ENCODE measurements around the gene SLC12A8.

DNA sequence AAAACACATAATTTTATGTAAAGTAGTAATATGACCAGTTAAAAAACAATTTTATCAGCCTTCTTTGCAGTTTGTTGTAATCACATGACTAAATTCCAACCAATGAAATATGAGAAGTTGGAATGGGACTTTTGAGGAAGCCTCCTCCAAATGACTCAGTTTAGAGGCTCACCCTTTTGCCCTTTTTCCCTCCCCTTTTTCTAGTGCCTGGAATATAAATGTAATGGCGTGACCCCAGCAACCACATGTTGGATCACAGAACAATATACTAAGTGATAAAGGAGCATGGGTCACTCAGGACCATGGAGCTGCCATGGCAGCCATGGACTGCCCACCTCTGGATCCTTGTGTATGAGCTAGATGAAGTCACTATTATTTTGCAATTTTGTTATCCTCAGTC lies 107.9 kb downstream of the SLC12A8 start:
- TF ChIP-seq, protein P1, sequence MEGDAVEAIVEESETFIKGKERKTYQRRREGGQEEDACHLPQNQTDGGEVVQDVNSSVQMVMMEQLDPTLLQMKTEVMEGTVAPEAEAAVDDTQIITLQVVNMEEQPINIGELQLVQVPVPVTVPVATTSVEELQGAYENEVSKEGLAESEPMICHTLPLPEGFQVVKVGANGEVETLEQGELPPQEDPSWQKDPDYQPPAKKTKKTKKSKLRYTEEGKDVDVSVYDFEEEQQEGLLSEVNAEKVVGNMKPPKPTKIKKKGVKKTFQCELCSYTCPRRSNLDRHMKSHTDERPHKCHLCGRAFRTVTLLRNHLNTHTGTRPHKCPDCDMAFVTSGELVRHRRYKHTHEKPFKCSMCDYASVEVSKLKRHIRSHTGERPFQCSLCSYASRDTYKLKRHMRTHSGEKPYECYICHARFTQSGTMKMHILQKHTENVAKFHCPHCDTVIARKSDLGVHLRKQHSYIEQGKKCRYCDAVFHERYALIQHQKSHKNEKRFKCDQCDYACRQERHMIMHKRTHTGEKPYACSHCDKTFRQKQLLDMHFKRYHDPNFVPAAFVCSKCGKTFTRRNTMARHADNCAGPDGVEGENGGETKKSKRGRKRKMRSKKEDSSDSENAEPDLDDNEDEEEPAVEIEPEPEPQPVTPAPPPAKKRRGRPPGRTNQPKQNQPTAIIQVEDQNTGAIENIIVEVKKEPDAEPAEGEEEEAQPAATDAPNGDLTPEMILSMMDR (IDR thresholded peaks at IDR 0.05), result no peak
- TF ChIP-seq POLR2AphosphoS5 (IDR thresholded peaks at IDR 0.05), result no peak

All from stomach (tissue), 4 donors.